ENCODE data around the gene ZNF697. TPM values are rescaled to one million over a fixed set of nuclear protein-coding genes. Genes with fewer than 3 reads are reported as not detected.

The ZNF697 gene
- total and polyA plus RNA-seq, 2 donors from 2014 or later = 4.1 to 8.3 TPM

GRCh38 chr1:119646521-119647227 lies 1.4 kb downstream of the ZNF697 start:
- DNase-seq (peak in 1 of 5 donors; percentile 43), FAIRE-seq (no peak)
- Histone ChIP-seq H3K27ac (ENCODE audit: low read depth in 2 of 2, low read length in 2 of 2) (peak overlapping the region; percentile 83 to 93), H3K9ac (ENCODE audit: low read length in 3 of 3) (peak overlapping the region; percentile 77 to 99 (median 79)), H3K9me3 (ENCODE audit: control insufficient read depth in 2 of 3, insufficient read depth in 1 of 3, low read length in 3 of 3) (no peaks in the 10 kb centered on the region), H3K36me3 (ENCODE audit: control insufficient read depth in 2 of 3, insufficient read depth in 3 of 3, low read length in 3 of 3) (no peaks in the 10 kb centered on the region), H3K4me1 (ENCODE audit: control insufficient read depth in 2 of 3, insufficient read depth in 2 of 3, low read depth in 1 of 3, low read length in 3 of 3) (peaks cover 0 to 23% (median 11%) of the 10 kb centered on the region in 3 donors), H3K4me3 (ENCODE audit: low read length in 3 of 3) (peak overlapping the region; percentile 84 to 94 (median 85)), H3K27me3 (ENCODE audit: control insufficient read depth, insufficient read depth, low read length) (no peaks in the 10 kb centered on the region)
- no peak for TF ChIP-seq CTCF (IDR thresholded peaks at IDR 0.05; ENCODE audit: borderline replicate concordance, extremely low read depth, insufficient read depth)
- intact Hi-C loops (cut with DNase I) = no loop called here

- no peak overlapping the region for H3K27ac ChIP-seq (ENCODE audit: low read depth in 2 of 2, low read length in 2 of 2)
- no peak for DNase-seq
- no peaks in the 10 kb centered on the region for H3K27me3 ChIP-seq (ENCODE audit: control insufficient read depth, insufficient read depth, low read length)
- no peaks in the 10 kb centered on the region for H3K9me3 ChIP-seq (ENCODE audit: control insufficient read depth in 2 of 3, insufficient read depth in 1 of 3, low read length in 3 of 3)
- no peak for FAIRE-seq
- H3K4me1 ChIP-seq (ENCODE audit: control insufficient read depth in 2 of 3, insufficient read depth in 2 of 3, low read depth in 1 of 3, low read length in 3 of 3) = peaks cover 2 to 56% (median 20%) of the 10 kb centered on the region in 3 donors
- H3K36me3 ChIP-seq (ENCODE audit: control insufficient read depth in 2 of 3, insufficient read depth in 3 of 3, low read length in 3 of 3) = no peaks in the 10 kb centered on the region
- no peak overlapping the region for H3K4me3 ChIP-seq (ENCODE audit: low read length in 3 of 3)
- no peak overlapping the region for H3K9ac ChIP-seq (ENCODE audit: low read length in 3 of 3)
- intact Hi-C loops (cut with DNase I) = no loop called here
- no peak for TF ChIP-seq CTCF (IDR thresholded peaks at IDR 0.05; ENCODE audit: borderline replicate concordance, extremely low read depth, insufficient read depth)
Observed at GRCh38 chr1:119639109-119639508, 9.0 kb downstream of the ZNF697 start.

- FAIRE-seq (no peak), DNase-seq (no peak)
- Histone ChIP-seq H3K4me3 (ENCODE audit: low read length in 3 of 3) (no peak overlapping the region), H3K27me3 (ENCODE audit: control insufficient read depth, insufficient read depth, low read length) (no peaks in the 10 kb centered on the region), H3K9me3 (ENCODE audit: control insufficient read depth in 2 of 3, insufficient read depth in 1 of 3, low read length in 3 of 3) (no peaks in the 10 kb centered on the region), H3K36me3 (ENCODE audit: control insufficient read depth in 2 of 3, insufficient read depth in 3 of 3, low read length in 3 of 3) (no peaks in the 10 kb centered on the region), H3K27ac (ENCODE audit: low read depth in 2 of 2, low read length in 2 of 2) (no peak overlapping the region), H3K9ac (ENCODE audit: low read length in 3 of 3) (no peak overlapping the region), H3K4me1 (ENCODE audit: control insufficient read depth in 2 of 3, insufficient read depth in 2 of 3, low read depth in 1 of 3, low read length in 3 of 3) (peaks cover 4 to 61% (median 29%) of the 10 kb centered on the region in 3 donors)
- intact Hi-C loops (cut with DNase I) = no loop called here
- no peak for TF ChIP-seq CTCF (IDR thresholded peaks at IDR 0.05; ENCODE audit: borderline replicate concordance, extremely low read depth, insufficient read depth)
Observed at GRCh38 chr1:119637710-119638109, 10.4 kb downstream of the ZNF697 start.

Data from kidney (tissue), 14 donors.